ENCODE measurements around the gene UQCRFS1. TPM values are rescaled to one million over a fixed set of nuclear protein-coding genes. Genes with fewer than 3 reads are reported as not detected.
"Not testable (repeated sequence)": the region's sequence is repeated elsewhere in the genome, so short reads cannot be mapped to it uniquely, and the experiment has no call there.

UQCRFS1 gene
- polyA plus RNA-seq, 1 donor (not counting 4 experiments of a cell fraction or from before 2014, with no cell fraction given): 60.0 TPM

DNA sequence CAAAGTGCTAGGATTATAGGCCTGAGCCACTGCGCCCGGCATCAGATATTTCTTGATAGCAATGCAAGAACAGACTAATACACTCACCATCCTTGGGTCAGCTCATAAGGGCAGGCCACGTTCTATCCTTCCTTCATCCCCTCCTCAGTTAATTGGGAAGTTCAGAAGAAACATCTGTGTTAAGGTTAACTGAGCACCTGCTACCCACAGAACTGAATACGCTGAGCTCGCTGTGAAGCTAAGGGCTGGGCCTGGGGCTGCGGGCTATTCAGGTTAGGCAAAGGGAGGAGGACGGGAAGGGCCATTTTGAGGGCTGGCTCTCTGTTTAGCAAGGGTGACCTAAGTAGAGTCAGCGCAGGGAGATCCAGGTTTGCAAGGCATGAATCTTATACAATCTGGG lies 43.0 kb upstream of the UQCRFS1 start:
- no peaks in the 10 kb centered on the region for H4K20me1 ChIP-seq (ENCODE audit: control insufficient read depth, extremely low read depth, insufficient read depth, low read length)
- H3K4me3 ChIP-seq (ENCODE audit: control insufficient read depth in 2 of 3, extremely low read depth in 1 of 3, insufficient read depth in 2 of 3, low read depth in 1 of 3, low read length in 3 of 3): no peak overlapping the region
- H3K9me3 ChIP-seq (ENCODE audit: control insufficient read depth, low read depth, low read length): peaks cover 2% of the 10 kb centered on the region
- no peaks in the 10 kb centered on the region for H3K4me1 ChIP-seq (ENCODE audit: control insufficient read depth, extremely low read depth, insufficient read depth, low read length)
- FAIRE-seq (no peak), DNase-seq (ENCODE audit: low read depth, low spot score) (no peak)
- H3K27me3 ChIP-seq (ENCODE audit: control insufficient read depth, extremely low read depth, insufficient read depth, low read length): no peaks in the 10 kb centered on the region
- no peak for TF ChIP-seq EZH2 (IDR thresholded peaks at IDR 0.05; ENCODE audit: low read length)
- TF ChIP-seq, protein P1, sequence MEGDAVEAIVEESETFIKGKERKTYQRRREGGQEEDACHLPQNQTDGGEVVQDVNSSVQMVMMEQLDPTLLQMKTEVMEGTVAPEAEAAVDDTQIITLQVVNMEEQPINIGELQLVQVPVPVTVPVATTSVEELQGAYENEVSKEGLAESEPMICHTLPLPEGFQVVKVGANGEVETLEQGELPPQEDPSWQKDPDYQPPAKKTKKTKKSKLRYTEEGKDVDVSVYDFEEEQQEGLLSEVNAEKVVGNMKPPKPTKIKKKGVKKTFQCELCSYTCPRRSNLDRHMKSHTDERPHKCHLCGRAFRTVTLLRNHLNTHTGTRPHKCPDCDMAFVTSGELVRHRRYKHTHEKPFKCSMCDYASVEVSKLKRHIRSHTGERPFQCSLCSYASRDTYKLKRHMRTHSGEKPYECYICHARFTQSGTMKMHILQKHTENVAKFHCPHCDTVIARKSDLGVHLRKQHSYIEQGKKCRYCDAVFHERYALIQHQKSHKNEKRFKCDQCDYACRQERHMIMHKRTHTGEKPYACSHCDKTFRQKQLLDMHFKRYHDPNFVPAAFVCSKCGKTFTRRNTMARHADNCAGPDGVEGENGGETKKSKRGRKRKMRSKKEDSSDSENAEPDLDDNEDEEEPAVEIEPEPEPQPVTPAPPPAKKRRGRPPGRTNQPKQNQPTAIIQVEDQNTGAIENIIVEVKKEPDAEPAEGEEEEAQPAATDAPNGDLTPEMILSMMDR (optimal IDR thresholded peaks at IDR 0.05 in 1 of 3, IDR thresholded peaks at IDR 0.05 in 1 of 3, conservative IDR thresholded peaks at IDR 0.05 in 1 of 3; ENCODE audit: extremely low read depth in 1 of 3, insufficient read depth in 2 of 3, low read length in 3 of 3): no peak
- H3K79me2 ChIP-seq (ENCODE audit: control insufficient read depth, insufficient read depth, low read length): no peaks in the 10 kb centered on the region
- H3K9me1 ChIP-seq (ENCODE audit: control insufficient read depth, extremely low read depth, insufficient read depth, low read length): no peaks in the 10 kb centered on the region
- H3K27ac ChIP-seq (ENCODE audit: control insufficient read depth, insufficient read depth, low read length): no peak overlapping the region
- dilution Hi-C loops (cut with MboI; ENCODE audit: extremely low pct_ligation_motif_present, low sequenced_read_pairs): no loop called here
- H3K9ac ChIP-seq (ENCODE audit: control insufficient read depth, extremely low read depth, insufficient read depth, low read length): no peak overlapping the region
- H3K36me3 ChIP-seq (ENCODE audit: control insufficient read depth in 2 of 2, extremely low read depth in 1 of 2, insufficient read depth in 2 of 2, low read length in 2 of 2): no peaks in the 10 kb centered on the region
- H2AFZ ChIP-seq (ENCODE audit: control insufficient read depth, low read length): no peak overlapping the region
- H3K4me2 ChIP-seq (ENCODE audit: control insufficient read depth, extremely low read depth, insufficient read depth, low read depth, low read length): no peak overlapping the region

DNA sequence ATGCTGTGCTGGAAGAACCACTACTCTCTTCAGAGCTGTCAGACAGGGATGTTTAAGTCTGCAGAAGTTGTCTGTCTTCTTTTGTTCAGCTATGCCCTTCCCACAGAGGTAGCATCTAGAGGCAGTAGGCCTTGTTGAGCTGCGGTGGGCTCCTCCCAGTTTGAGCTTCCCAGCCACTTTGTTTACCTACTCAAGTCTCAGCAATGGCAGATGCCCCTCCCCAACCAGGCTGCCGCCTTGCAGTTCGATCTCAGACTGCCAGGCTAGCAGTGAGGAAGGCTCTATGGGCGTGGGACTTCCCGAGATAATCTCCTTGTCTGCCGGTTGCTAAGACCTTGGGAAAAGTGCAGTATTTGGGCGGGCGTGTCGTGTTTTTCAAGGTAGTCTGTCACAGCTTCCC lies 42.1 kb upstream of the UQCRFS1 start:
- H3K27me3 ChIP-seq (ENCODE audit: control insufficient read depth, extremely low read depth, insufficient read depth, low read length): no peaks in the 10 kb centered on the region
- dilution Hi-C loops (cut with MboI; ENCODE audit: extremely low pct_ligation_motif_present, low sequenced_read_pairs): no loop called here
- H3K9ac ChIP-seq (ENCODE audit: control insufficient read depth, extremely low read depth, insufficient read depth, low read length): no peak overlapping the region
- H3K36me3 ChIP-seq (ENCODE audit: control insufficient read depth in 2 of 2, extremely low read depth in 1 of 2, insufficient read depth in 2 of 2, low read length in 2 of 2): no peaks in the 10 kb centered on the region
- no peaks in the 10 kb centered on the region for H3K79me2 ChIP-seq (ENCODE audit: control insufficient read depth, insufficient read depth, low read length)
- H3K4me3 ChIP-seq (ENCODE audit: control insufficient read depth in 2 of 3, extremely low read depth in 1 of 3, insufficient read depth in 2 of 3, low read depth in 1 of 3, low read length in 3 of 3): no peak overlapping the region
- TF ChIP-seq, protein P1 (optimal IDR thresholded peaks at IDR 0.05 in 1 of 3, IDR thresholded peaks at IDR 0.05 in 1 of 3, conservative IDR thresholded peaks at IDR 0.05 in 1 of 3; ENCODE audit: extremely low read depth in 1 of 3, insufficient read depth in 2 of 3, low read length in 3 of 3): no peak
- no peaks in the 10 kb centered on the region for H3K9me1 ChIP-seq (ENCODE audit: control insufficient read depth, extremely low read depth, insufficient read depth, low read length)
- no peak for DNase-seq (ENCODE audit: low read depth, low spot score)
- no peak overlapping the region for H3K4me2 ChIP-seq (ENCODE audit: control insufficient read depth, extremely low read depth, insufficient read depth, low read depth, low read length)
- no peaks in the 10 kb centered on the region for H3K4me1 ChIP-seq (ENCODE audit: control insufficient read depth, extremely low read depth, insufficient read depth, low read length)
- H4K20me1 ChIP-seq (ENCODE audit: control insufficient read depth, extremely low read depth, insufficient read depth, low read length): no peaks in the 10 kb centered on the region
- no peak overlapping the region for H2AFZ ChIP-seq (ENCODE audit: control insufficient read depth, low read length)
- H3K9me3 ChIP-seq (ENCODE audit: control insufficient read depth, low read depth, low read length): peaks cover 2% of the 10 kb centered on the region
- no peak overlapping the region for H3K27ac ChIP-seq (ENCODE audit: control insufficient read depth, insufficient read depth, low read length)
- FAIRE-seq: no peak

DNA sequence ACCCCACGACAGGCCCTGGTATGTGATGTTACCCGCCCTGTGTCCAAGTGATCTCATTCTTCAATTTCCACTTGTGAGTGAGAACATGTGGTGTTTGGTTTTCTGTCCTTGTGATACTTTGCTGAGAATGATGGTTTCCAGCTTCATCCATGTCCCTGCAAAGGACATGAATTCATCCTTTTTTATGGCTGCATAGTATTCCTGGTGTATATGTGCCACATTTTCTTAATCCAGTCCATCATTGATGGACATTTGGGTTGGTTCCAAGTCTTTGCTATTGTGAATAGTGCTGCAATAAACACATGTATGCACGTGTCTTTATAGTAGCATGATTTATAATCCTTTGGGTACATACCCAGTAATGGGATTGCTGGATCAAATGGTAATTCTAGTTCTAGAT lies 36.8 kb upstream of the UQCRFS1 start:
- dilution Hi-C loops (cut with MboI; ENCODE audit: extremely low pct_ligation_motif_present, low sequenced_read_pairs); H3K4me2 ChIP-seq (ENCODE audit: control insufficient read depth, extremely low read depth, insufficient read depth, low read depth, low read length); H3K9me1 ChIP-seq (ENCODE audit: control insufficient read depth, extremely low read depth, insufficient read depth, low read length); H3K9ac ChIP-seq (ENCODE audit: control insufficient read depth, extremely low read depth, insufficient read depth, low read length); H3K27ac ChIP-seq (ENCODE audit: control insufficient read depth, insufficient read depth, low read length); H3K4me1 ChIP-seq (ENCODE audit: control insufficient read depth, extremely low read depth, insufficient read depth, low read length); H3K9me3 ChIP-seq (ENCODE audit: control insufficient read depth, low read depth, low read length); FAIRE-seq; H3K79me2 ChIP-seq (ENCODE audit: control insufficient read depth, insufficient read depth, low read length); H3K27me3 ChIP-seq (ENCODE audit: control insufficient read depth, extremely low read depth, insufficient read depth, low read length); H2AFZ ChIP-seq (ENCODE audit: control insufficient read depth, low read length); DNase-seq (ENCODE audit: low read depth, low spot score); H3K4me3 ChIP-seq (ENCODE audit: control insufficient read depth in 2 of 3, extremely low read depth in 1 of 3, insufficient read depth in 2 of 3, low read depth in 1 of 3, low read length in 3 of 3); H3K36me3 ChIP-seq (ENCODE audit: control insufficient read depth in 2 of 2, extremely low read depth in 1 of 2, insufficient read depth in 2 of 2, low read length in 2 of 2); H4K20me1 ChIP-seq (ENCODE audit: control insufficient read depth, extremely low read depth, insufficient read depth, low read length): not testable (repeated sequence)
